ENCODE measurements around the gene HCFC1R1. TPM values are rescaled to one million over a fixed set of nuclear protein-coding genes. Genes with fewer than 3 reads are reported as not detected.

HCFC1R1 gene
- polyA plus RNA-seq, 1 of the 3 experiments (the other 2 are of a cell fraction), result 54.9 TPM

DNA sequence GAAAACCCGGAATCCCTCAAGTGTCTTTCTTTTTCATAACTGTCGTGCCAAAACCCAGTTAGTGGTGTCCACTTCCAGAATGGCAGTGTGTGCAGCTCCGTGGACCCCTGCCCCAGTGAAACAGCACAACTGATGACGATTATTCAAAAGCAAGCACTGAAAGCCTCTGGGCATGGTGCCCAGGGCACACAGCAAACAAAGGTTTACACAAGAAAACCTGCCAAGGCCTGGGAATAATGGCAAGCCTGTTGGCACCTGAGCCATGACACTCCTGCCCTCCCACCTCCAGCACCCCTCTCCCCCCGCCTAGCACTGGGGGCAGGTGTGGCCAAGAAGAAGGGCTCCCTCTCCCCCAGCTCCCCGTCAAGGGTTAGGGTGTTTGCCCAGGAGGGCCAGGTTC is 46.3 kb downstream of the HCFC1R1 start:
- DNase-seq, result no peak
- ChIA-PET POLR2A (no interaction called here), CTCF (interaction anchor here (0.7 to 1.5 kb wide), 4 partner anchors 8 to 81 kb away, joined by 3 to 5 read pairs (median 3); partner anchors contain the start of gene PAQR4)
- H3K27me3 ChIP-seq (ENCODE audit: insufficient read depth), result no peaks in the 10 kb centered on the region
- WGBS (ENCODE audit: low lambda C conversion rate), result 81% methylated on average over 6 of the region's 6 CpGs
- TF ChIP-seq TEAD4 (IDR thresholded peaks at IDR 0.05; ENCODE audit: borderline replicate concordance, insufficient read depth), result no peak
- TF ChIP-seq, protein P1, sequence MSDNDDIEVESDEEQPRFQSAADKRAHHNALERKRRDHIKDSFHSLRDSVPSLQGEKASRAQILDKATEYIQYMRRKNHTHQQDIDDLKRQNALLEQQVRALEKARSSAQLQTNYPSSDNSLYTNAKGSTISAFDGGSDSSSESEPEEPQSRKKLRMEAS (IDR thresholded peaks at IDR 0.05; ENCODE audit: low read depth), result no peak
- TF ChIP-seq, protein P2, sequence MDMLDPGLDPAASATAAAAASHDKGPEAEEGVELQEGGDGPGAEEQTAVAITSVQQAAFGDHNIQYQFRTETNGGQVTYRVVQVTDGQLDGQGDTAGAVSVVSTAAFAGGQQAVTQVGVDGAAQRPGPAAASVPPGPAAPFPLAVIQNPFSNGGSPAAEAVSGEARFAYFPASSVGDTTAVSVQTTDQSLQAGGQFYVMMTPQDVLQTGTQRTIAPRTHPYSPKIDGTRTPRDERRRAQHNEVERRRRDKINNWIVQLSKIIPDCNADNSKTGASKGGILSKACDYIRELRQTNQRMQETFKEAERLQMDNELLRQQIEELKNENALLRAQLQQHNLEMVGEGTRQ (IDR thresholded peaks at IDR 0.05; ENCODE audit: borderline replicate concordance, low read depth, low read length), result no peak
- TF ChIP-seq FOXJ3 (CRISPR knock-in tag; IDR thresholded peaks at IDR 0.05), result no peak
- no peak for TF ChIP-seq TAF1 (IDR thresholded peaks at IDR 0.05; ENCODE audit: borderline replicate concordance, low read depth, low read length)
- TF ChIP-seq, protein P3, sequence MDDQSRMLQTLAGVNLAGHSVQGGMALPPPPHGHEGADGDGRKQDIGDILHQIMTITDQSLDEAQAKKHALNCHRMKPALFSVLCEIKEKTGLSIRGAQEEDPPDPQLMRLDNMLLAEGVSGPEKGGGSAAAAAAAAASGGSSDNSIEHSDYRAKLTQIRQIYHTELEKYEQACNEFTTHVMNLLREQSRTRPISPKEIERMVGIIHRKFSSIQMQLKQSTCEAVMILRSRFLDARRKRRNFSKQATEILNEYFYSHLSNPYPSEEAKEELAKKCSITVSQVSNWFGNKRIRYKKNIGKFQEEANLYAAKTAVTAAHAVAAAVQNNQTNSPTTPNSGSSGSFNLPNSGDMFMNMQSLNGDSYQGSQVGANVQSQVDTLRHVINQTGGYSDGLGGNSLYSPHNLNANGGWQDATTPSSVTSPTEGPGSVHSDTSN (IDR thresholded peaks at IDR 0.05), result no peak
- TF ChIP-seq MXI1 (IDR thresholded peaks at IDR 0.05; ENCODE audit: low read depth, low read length), result no peak
- no peak for TF ChIP-seq GATA2 (CRISPR knock-in tag; IDR thresholded peaks at IDR 0.05)
- TF ChIP-seq RCOR1 (IDR thresholded peaks at IDR 0.05; ENCODE audit: low read length), result no peak
- TF ChIP-seq, protein P4, sequence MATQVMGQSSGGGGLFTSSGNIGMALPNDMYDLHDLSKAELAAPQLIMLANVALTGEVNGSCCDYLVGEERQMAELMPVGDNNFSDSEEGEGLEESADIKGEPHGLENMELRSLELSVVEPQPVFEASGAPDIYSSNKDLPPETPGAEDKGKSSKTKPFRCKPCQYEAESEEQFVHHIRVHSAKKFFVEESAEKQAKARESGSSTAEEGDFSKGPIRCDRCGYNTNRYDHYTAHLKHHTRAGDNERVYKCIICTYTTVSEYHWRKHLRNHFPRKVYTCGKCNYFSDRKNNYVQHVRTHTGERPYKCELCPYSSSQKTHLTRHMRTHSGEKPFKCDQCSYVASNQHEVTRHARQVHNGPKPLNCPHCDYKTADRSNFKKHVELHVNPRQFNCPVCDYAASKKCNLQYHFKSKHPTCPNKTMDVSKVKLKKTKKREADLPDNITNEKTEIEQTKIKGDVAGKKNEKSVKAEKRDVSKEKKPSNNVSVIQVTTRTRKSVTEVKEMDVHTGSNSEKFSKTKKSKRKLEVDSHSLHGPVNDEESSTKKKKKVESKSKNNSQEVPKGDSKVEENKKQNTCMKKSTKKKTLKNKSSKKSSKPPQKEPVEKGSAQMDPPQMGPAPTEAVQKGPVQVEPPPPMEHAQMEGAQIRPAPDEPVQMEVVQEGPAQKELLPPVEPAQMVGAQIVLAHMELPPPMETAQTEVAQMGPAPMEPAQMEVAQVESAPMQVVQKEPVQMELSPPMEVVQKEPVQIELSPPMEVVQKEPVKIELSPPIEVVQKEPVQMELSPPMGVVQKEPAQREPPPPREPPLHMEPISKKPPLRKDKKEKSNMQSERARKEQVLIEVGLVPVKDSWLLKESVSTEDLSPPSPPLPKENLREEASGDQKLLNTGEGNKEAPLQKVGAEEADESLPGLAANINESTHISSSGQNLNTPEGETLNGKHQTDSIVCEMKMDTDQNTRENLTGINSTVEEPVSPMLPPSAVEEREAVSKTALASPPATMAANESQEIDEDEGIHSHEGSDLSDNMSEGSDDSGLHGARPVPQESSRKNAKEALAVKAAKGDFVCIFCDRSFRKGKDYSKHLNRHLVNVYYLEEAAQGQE (IDR thresholded peaks at IDR 0.05; ENCODE audit: low read depth, low read length), result no peak
- no peak for TF ChIP-seq NFIC (IDR thresholded peaks at IDR 0.05; ENCODE audit: borderline replicate concordance)
- TF ChIP-seq GABPA (IDR thresholded peaks at IDR 0.05; ENCODE audit: low read depth), result no peak
- TF ChIP-seq, protein P5, sequence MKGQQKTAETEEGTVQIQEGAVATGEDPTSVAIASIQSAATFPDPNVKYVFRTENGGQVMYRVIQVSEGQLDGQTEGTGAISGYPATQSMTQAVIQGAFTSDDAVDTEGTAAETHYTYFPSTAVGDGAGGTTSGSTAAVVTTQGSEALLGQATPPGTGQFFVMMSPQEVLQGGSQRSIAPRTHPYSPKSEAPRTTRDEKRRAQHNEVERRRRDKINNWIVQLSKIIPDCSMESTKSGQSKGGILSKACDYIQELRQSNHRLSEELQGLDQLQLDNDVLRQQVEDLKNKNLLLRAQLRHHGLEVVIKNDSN (IDR thresholded peaks at IDR 0.05; ENCODE audit: borderline replicate concordance, low read depth), result no peak
- no peak for TF ChIP-seq RXRA (IDR thresholded peaks at IDR 0.05; ENCODE audit: borderline replicate concordance, low read depth)
- no peak for TF ChIP-seq RAD21 (IDR thresholded peaks at IDR 0.05; ENCODE audit: low read length)
- no peak for TF ChIP-seq FOSL2 (IDR thresholded peaks at IDR 0.05; ENCODE audit: borderline replicate concordance, low read depth)
- TF ChIP-seq MEF2A (IDR thresholded peaks at IDR 0.05; ENCODE audit: borderline replicate concordance, low read depth), result no peak
- TF ChIP-seq, protein P6, sequence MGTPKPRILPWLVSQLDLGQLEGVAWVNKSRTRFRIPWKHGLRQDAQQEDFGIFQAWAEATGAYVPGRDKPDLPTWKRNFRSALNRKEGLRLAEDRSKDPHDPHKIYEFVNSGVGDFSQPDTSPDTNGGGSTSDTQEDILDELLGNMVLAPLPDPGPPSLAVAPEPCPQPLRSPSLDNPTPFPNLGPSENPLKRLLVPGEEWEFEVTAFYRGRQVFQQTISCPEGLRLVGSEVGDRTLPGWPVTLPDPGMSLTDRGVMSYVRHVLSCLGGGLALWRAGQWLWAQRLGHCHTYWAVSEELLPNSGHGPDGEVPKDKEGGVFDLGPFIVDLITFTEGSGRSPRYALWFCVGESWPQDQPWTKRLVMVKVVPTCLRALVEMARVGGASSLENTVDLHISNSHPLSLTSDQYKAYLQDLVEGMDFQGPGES (IDR thresholded peaks at IDR 0.05; ENCODE audit: low read depth, low read length), result no peak
- H3K4me3 ChIP-seq (ENCODE audit: low read depth in 2 of 2, low read length in 1 of 2), result no peak overlapping the region
- H4K20me1 ChIP-seq (ENCODE audit: insufficient read depth), result peaks cover 10% of the 10 kb centered on the region; the same call in 1 of the 2 replicates
- H3K36me3 ChIP-seq (replicated peaks in 1 of 2; ENCODE audit: control insufficient read depth in 1 of 2, insufficient read depth in 2 of 2, low read length in 1 of 2), result no peaks in the 10 kb centered on the region
- H3F3A ChIP-seq (replicated peaks; ENCODE audit: insufficient read depth), result peaks cover 7% of the 10 kb centered on the region
- H3K79me2 ChIP-seq (ENCODE audit: insufficient read depth), result peaks cover 16% of the 10 kb centered on the region; the same call in 1 of the 2 replicates
- H3K4me1 ChIP-seq (ENCODE audit: control insufficient read depth in 1 of 2, insufficient read depth in 2 of 2, low read depth in 1 of 2, low read length in 1 of 2), result peaks cover 4 to 18% of the 10 kb centered on the region in 2 experiments; a peak in 2 of 4 replicates
- no peak overlapping the region for H3K9ac ChIP-seq
- no peaks in the 10 kb centered on the region for H3K9me2 ChIP-seq
- no peak overlapping the region for H2AFZ ChIP-seq (ENCODE audit: low read depth)
- no peak overlapping the region for H3K27ac ChIP-seq (ENCODE audit: low read depth in 2 of 2, low read length in 1 of 2)
- no peak overlapping the region for H3K4me2 ChIP-seq
- no peaks in the 10 kb centered on the region for H3K9me3 ChIP-seq
